ENCODE measurements around the gene TMEM127. TPM values are rescaled to one million over a fixed set of nuclear protein-coding genes. Genes with fewer than 3 reads are reported as not detected.

Gene TMEM127
- total RNA-seq, 1 experiment from 2014 or later = 49.1 TPM

GRCh38 chr2:96241900-96242611 is 23.7 kb downstream of the TMEM127 start:
- POLR2A ChIA-PET = no interaction called here

GRCh38 chr2:96241227-96241626 is 24.6 kb downstream of the TMEM127 start:
- TF ChIP-seq CTCF (IDR thresholded peaks at IDR 0.05; ENCODE audit: insufficient read depth in 1 of 2, low read depth in 1 of 2, low read length in 1 of 2, severe bottlenecking in 1 of 2, unreplicated experiment in 1 of 2) = no peak
- DNase-seq = no peak
- Mint-ChIP-seq H3K36me3 (ENCODE audit: insufficient read depth, unreplicated experiment) (peaks cover 4% of the 10 kb centered on the region), H3K4me3 (ENCODE audit: unreplicated experiment) (no peak overlapping the region), H3K27me3 (ENCODE audit: insufficient read depth, unreplicated experiment) (no peaks in the 10 kb centered on the region), H3K27ac (ENCODE audit: unreplicated experiment) (no peak overlapping the region), H3K9me3 (ENCODE audit: unreplicated experiment) (no peaks in the 10 kb centered on the region), H3K4me1 (ENCODE audit: low read depth, unreplicated experiment) (no peaks in the 10 kb centered on the region)
- Histone ChIP-seq H3K4me1 (no peaks in the 10 kb centered on the region), H3K4me3 (ENCODE audit: low read depth, low read length) (no peak overlapping the region), H3K27me3 (replicated peaks; ENCODE audit: control insufficient read depth, insufficient read depth, low read length) (no peaks in the 10 kb centered on the region), H3K9me3 (no peaks in the 10 kb centered on the region), H3K36me3 (ENCODE audit: control insufficient read depth, insufficient read depth, low read length) (no peaks in the 10 kb centered on the region)
- BruUV-seq (replicated peaks) = no TSS peak
- POLR2A ChIA-PET = no interaction called here
- intact Hi-C loops (cut with micrococcal nuclease; ENCODE audit: unreplicated experiment) = no loop called here
- CTCF ChIA-PET = interaction anchor here (1.5 kb wide), 1 partner anchor 103 kb away, joined by 4 read pairs; the partner anchor contains the start of gene ASTL

More at GRCh38 chr2:96241900-96242611, 23.7 kb downstream of the TMEM127 start:
- peaks cover 13% of the 10 kb centered on the region for H3K36me3 Mint-ChIP-seq (ENCODE audit: insufficient read depth, unreplicated experiment)
- Histone ChIP-seq H3K36me3 (ENCODE audit: control insufficient read depth, insufficient read depth, low read length) (no peaks in the 10 kb centered on the region), H3K27me3 (replicated peaks; ENCODE audit: control insufficient read depth, insufficient read depth, low read length) (no peaks in the 10 kb centered on the region), H3K4me1 (no peaks in the 10 kb centered on the region; the same call in 1 of the 2 replicates), H3K9me3 (no peaks in the 10 kb centered on the region), H3K4me3 (ENCODE audit: low read depth, low read length) (no peak overlapping the region)
- no peaks in the 10 kb centered on the region for H3K4me1 Mint-ChIP-seq (ENCODE audit: low read depth, unreplicated experiment)
- intact Hi-C loops (cut with micrococcal nuclease; ENCODE audit: unreplicated experiment) = no loop called here
- no peak for DNase-seq
- no peak for TF ChIP-seq CTCF (IDR thresholded peaks at IDR 0.05; ENCODE audit: insufficient read depth in 1 of 2, low read depth in 1 of 2, low read length in 1 of 2, severe bottlenecking in 1 of 2, unreplicated experiment in 1 of 2)
- no peaks in the 10 kb centered on the region for H3K27me3 Mint-ChIP-seq (ENCODE audit: insufficient read depth, unreplicated experiment)
- no peak overlapping the region for H3K27ac Mint-ChIP-seq (ENCODE audit: unreplicated experiment)
- H3K9me3 Mint-ChIP-seq (ENCODE audit: unreplicated experiment) = no peaks in the 10 kb centered on the region
- no TSS peak for BruUV-seq (replicated peaks)
- CTCF ChIA-PET = interaction anchor here (1.5 kb wide), 1 partner anchor 103 kb away, joined by 4 read pairs; the partner anchor contains the start of gene ASTL
- H3K4me3 Mint-ChIP-seq (ENCODE audit: unreplicated experiment) = no peak overlapping the region

GRCh38 chr2:96240341-96241038 is 25.3 kb downstream of the TMEM127 start:
- POLR2A ChIA-PET = no interaction called here
- no TSS peak for BruUV-seq (replicated peaks)

More at GRCh38 chr2:96240341-96241038, 25.3 kb downstream of the TMEM127 start:
- DNase-seq = no peak
- H3K4me1 Mint-ChIP-seq (ENCODE audit: low read depth, unreplicated experiment) = no peaks in the 10 kb centered on the region
- CTCF ChIA-PET = interaction anchor here (1.5 kb wide), 1 partner anchor 102 kb away, joined by 4 read pairs; the partner anchor contains the start of gene ASTL
- H3K36me3 ChIP-seq (ENCODE audit: control insufficient read depth, insufficient read depth, low read length) = no peaks in the 10 kb centered on the region
- no peaks in the 10 kb centered on the region for H3K4me1 ChIP-seq
- no peaks in the 10 kb centered on the region for H3K27me3 ChIP-seq (replicated peaks; ENCODE audit: control insufficient read depth, insufficient read depth, low read length)
- no peak for TF ChIP-seq CTCF (IDR thresholded peaks at IDR 0.05; ENCODE audit: insufficient read depth in 1 of 2, low read depth in 1 of 2, low read length in 1 of 2, severe bottlenecking in 1 of 2, unreplicated experiment in 1 of 2)
- intact Hi-C loops (cut with micrococcal nuclease; ENCODE audit: unreplicated experiment) = no loop called here
- H3K9me3 ChIP-seq = no peaks in the 10 kb centered on the region
- H3K27ac Mint-ChIP-seq (ENCODE audit: unreplicated experiment) = no peak overlapping the region
- H3K9me3 Mint-ChIP-seq (ENCODE audit: unreplicated experiment) = no peaks in the 10 kb centered on the region
- no peak overlapping the region for H3K4me3 Mint-ChIP-seq (ENCODE audit: unreplicated experiment)
- H3K27me3 Mint-ChIP-seq (ENCODE audit: insufficient read depth, unreplicated experiment) = no peaks in the 10 kb centered on the region
- H3K36me3 Mint-ChIP-seq (ENCODE audit: insufficient read depth, unreplicated experiment) = no peaks in the 10 kb centered on the region
- H3K4me3 ChIP-seq (ENCODE audit: low read depth, low read length) = no peak overlapping the region

Data from Caco-2 (cell line).